WTC11 (cell line): Measurements from ENCODE around the gene CD59. TPM values are rescaled to one million over a fixed set of nuclear protein-coding genes. Genes with fewer than 3 reads are reported as not detected.
A peak's percentile ranks its signal among the peaks of the same experiment; 100 is the strongest.

Source experiments
- ATAC-seq: fragments of 200-7000 bp; cut with Tn5 transposase; 2 replicates; pipeline ENCODE4 v1.10.0; 2021; ENCODE audit warnings: mild to moderate bottlenecking, moderate library complexity
- CTCF ChIA-PET: fragments of 300-600 bp; sonication (Branson Sonifier 250); formaldehyde crosslinking; loops from one replicate; lab custom pipeline; 2021; ENCODE audit warnings: antibody characterized with exemption; lab: Charles Lee
- POLR2A ChIA-PET: fragments of 350-600 bp; sonication (Branson Sonifier 250); formaldehyde crosslinking; loops from one replicate; lab custom pipeline; 2021; ENCODE audit warnings: antibody characterized with exemption; lab: Charles Lee
- DNase-seq: peaks from one replicate; pipeline ENCODE4 v3.0.0; 2021; ENCODE audit warnings: low spot score
- H3K27ac Mint-ChIP-seq: 2 replicates; pipeline ENCODE4 v1.8.0; 2021; ENCODE audit warnings: mixed read lengths
- H3K27me3 Mint-ChIP-seq: 2 replicates; pipeline ENCODE4 v1.8.0; 2021; ENCODE audit warnings: low read depth, mild to moderate bottlenecking, moderate library complexity, mixed read lengths
- H3K36me3 Mint-ChIP-seq: 2 replicates; pipeline ENCODE4 v1.8.0; 2021; ENCODE audit warnings: mixed read lengths
- H3K4me1 Mint-ChIP-seq: 2 replicates; pipeline ENCODE4 v1.8.0; 2022; ENCODE audit warnings: mixed read lengths
- H3K4me3 Mint-ChIP-seq: 2 replicates; pipeline ENCODE4 v1.8.0; 2021; ENCODE audit warnings: mild to moderate bottlenecking, moderate library complexity, mixed read lengths
- H3K9me3 Mint-ChIP-seq: 2 replicates; pipeline ENCODE4 v1.8.0; 2021; ENCODE audit warnings: mixed read lengths
- AR ChIP-seq: fragments of 250-450 bp; sonication (Bioruptor Pico); IDR thresholded peaks from 2 replicates; pipeline ENCODE4 v1.9.0; 2021; ENCODE audit warnings: mild to moderate bottlenecking
- ATF6 ChIP-seq: sonication (generic); formaldehyde crosslinking; IDR thresholded peaks from 2 replicates; pipeline ENCODE4 v1.8.1; 2023; ENCODE audit warnings: mild to moderate bottlenecking, missing genetic modification reagents
- ELF4 ChIP-seq: sonication (generic); formaldehyde crosslinking; IDR thresholded peaks from 2 replicates; pipeline ENCODE4 v1.8.1; 2022; ENCODE audit warnings: low read depth, mild to moderate bottlenecking, moderate library complexity, missing genetic modification reagents
- ETV6 ChIP-seq: sonication (generic); formaldehyde crosslinking; IDR thresholded peaks from 2 replicates; pipeline ENCODE4 v1.8.1; 2022; ENCODE audit warnings: mild to moderate bottlenecking, missing genetic modification reagents
- MAX ChIP-seq: sonication (generic); formaldehyde crosslinking; IDR thresholded peaks from 2 replicates; pipeline ENCODE4 v1.8.0; 2022; ENCODE audit warnings: mild to moderate bottlenecking, missing genetic modification reagents
- PRDM15 ChIP-seq: sonication (generic); formaldehyde crosslinking; IDR thresholded peaks from 2 replicates; pipeline ENCODE4 v1.8.0; 2022; ENCODE audit warnings: missing genetic modification reagents
- SOX15 ChIP-seq: fragments of 250-450 bp; sonication (Bioruptor Pico); IDR thresholded peaks from 2 replicates; pipeline ENCODE4 v1.9.0; 2021; ENCODE audit warnings: mild to moderate bottlenecking
- STAT6 ChIP-seq: sonication (generic); formaldehyde crosslinking; conservative IDR thresholded peaks from 2 replicates; pipeline ENCODE4 v1.8.1; 2023; ENCODE audit warnings: mild to moderate bottlenecking, low read depth, missing genetic modification reagents, moderate library complexity
- USF1 ChIP-seq: sonication (generic); formaldehyde crosslinking; IDR thresholded peaks from 2 replicates; pipeline ENCODE4 v1.8.0; 2022; ENCODE audit warnings: mild to moderate bottlenecking, missing genetic modification reagents
- ZMAT4 ChIP-seq: fragments of 250-450 bp; sonication (Bioruptor Pico); IDR thresholded peaks from 2 replicates; pipeline ENCODE4 v1.9.0; 2021; ENCODE audit warnings: mild to moderate bottlenecking
- ZNF121 ChIP-seq: sonication (generic); formaldehyde crosslinking; IDR thresholded peaks from 2 replicates; pipeline ENCODE4 v1.8.0; 2023; ENCODE audit warnings: missing genetic modification reagents
- ZNF138 ChIP-seq: sonication (generic); formaldehyde crosslinking; conservative IDR thresholded peaks from 2 replicates; pipeline ENCODE4 v1.8.1; 2022; ENCODE audit warnings: mild to moderate bottlenecking, moderate library complexity, missing genetic modification reagents
- ZNF317 ChIP-seq: sonication (generic); formaldehyde crosslinking; IDR thresholded peaks from 2 replicates; pipeline ENCODE4 v1.8.1; 2023; ENCODE audit warnings: low read depth, mild to moderate bottlenecking, moderate library complexity, missing genetic modification reagents, borderline replicate concordance
- ZNF396 ChIP-seq: fragments of 250-450 bp; sonication (Bioruptor Pico); IDR thresholded peaks from 2 replicates; pipeline ENCODE4 v1.8.0; 2021; ENCODE audit warnings: mild to moderate bottlenecking, moderate library complexity, borderline replicate concordance
- ZNF425 ChIP-seq: fragments of 250-450 bp; sonication (Bioruptor Pico); conservative IDR thresholded peaks from 2 replicates; pipeline ENCODE4 v1.9.0; 2021; ENCODE audit warnings: mild to moderate bottlenecking
- ZNF532 ChIP-seq: fragments of 250-450 bp; sonication (Bioruptor Pico); IDR thresholded peaks from 2 replicates; pipeline ENCODE4 v1.9.0; 2021; ENCODE audit warnings: mild to moderate bottlenecking, borderline replicate concordance
- total RNA-seq: library from RNA; stranded (reverse); gene quantifications from 3 replicates; pipeline ENCODE4 v1.2.3, GENCODE V29; 2021

Gene CD59
- total RNA-seq, 1 experiment from 2014 or later = 65.8 TPM

GRCh38 chr11:33779849-33780528, 43.8 kb upstream of the CD59 start:
- ATAC-seq = no peak
- Mint-ChIP-seq H3K36me3 (no peaks in the 10 kb centered on the region), H3K27ac (0 out of 2 replicates have a peak overlapping the region, but pooled peaks have one; percentile 34), H3K9me3 (peaks cover 4% of the 10 kb centered on the region; the same call in 1 of the 2 replicates), H3K27me3 (peaks cover 17% of the 10 kb centered on the region), H3K4me3 (no peak overlapping the region), H3K4me1 (peaks cover 41% of the 10 kb centered on the region)
- no peak for DNase-seq
- POLR2A ChIA-PET = no interaction called here
- CTCF ChIA-PET = interaction anchor here (0.7 to 1.8 kb wide), 2 partner anchors 10 to 29 kb away, joined by 3 to 4 read pairs; no protein-coding TSS in a partner anchor
- no peak for TF ChIP-seq AR (CRISPR knock-in tag)
- no peak for TF ChIP-seq USF1 (CRISPR knock-in tag)
- no peak for TF ChIP-seq ZMAT4 (CRISPR knock-in tag)
- TF ChIP-seq MAX (CRISPR knock-in tag) = no peak
- TF ChIP-seq ZNF138 = no peak
- TF ChIP-seq SOX15 (CRISPR knock-in tag) = no peak
- no peak for TF ChIP-seq ZNF396 (CRISPR knock-in tag)
- no peak for TF ChIP-seq ZNF425
- no peak for TF ChIP-seq PRDM15
- no peak for TF ChIP-seq ELF4 (CRISPR knock-in tag)
- TF ChIP-seq ETV6 (CRISPR knock-in tag) = no peak
- no peak for TF ChIP-seq STAT6 (CRISPR knock-in tag)
- no peak for TF ChIP-seq ZNF532 (CRISPR knock-in tag)
- TF ChIP-seq ZNF121 (CRISPR knock-in tag) = no peak
- no peak for TF ChIP-seq ATF6
- TF ChIP-seq ZNF317 (CRISPR knock-in tag) = no peak
